ENCODE data around the gene ZBTB1.
"Not testable (repeated sequence)": the region's sequence is repeated elsewhere in the genome, so short reads cannot be mapped to it uniquely, and the experiment has no call there.

The ZBTB1 gene

GRCh38 chr14:64500088-64500487 is 4.5 kb upstream of the ZBTB1 start:
- DNase-seq: no peak

DNA sequence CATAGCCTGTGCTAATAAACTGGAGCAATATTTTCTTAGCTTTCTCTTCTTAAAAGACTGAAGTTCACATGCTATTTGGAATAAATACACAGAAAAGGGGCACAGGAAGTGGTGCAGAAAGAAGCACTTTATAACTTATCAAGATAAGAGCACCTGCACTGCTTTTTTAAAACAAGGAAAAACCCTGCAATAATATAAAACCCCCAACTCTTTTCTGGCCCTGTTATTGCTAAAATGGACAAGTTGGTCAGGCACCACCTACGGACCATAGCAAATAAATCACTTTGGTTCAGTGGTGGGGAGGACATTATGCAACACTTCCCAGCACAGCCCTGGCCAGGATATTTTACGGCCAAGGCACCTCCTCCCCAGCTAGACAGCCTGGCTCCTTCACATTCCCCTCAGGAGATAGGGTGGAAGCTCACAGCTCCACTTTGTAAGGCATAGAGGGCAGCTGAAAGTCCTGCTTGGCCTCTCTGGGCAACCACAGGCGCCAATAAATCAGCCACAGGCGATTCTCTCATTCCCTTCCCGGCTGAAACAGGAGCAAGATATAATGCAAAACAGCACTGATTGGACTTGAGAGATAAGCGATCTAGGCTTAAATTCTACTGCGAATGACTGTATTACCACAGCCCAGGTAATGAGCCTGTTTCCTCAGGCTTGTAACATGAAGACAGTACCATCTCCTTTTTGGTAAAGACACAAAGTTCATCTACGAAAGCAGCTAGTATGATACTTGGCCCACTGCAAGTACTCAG is 3.0 kb upstream of the ZBTB1 start:
- DNase-seq: peak; percentile 81

DNA sequence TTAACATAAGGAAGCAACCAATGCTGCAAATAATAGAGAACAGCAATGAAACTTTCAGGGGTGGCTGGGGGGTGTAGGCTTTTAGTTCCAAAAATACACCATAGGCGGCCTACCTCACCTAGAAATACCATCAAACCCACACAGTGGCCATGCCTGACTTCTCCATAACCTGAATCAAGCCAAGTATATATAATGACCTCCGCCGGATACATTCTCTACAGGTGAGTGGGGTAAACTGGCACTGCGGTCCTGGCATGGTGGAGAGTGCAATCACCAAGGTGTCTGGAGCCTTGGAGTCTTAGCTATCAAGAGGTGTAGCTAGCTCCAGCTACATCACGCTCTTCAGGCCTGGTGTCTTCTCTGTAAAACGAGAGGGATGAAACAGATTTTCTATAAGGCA is 2.1 kb upstream of the ZBTB1 start:
- no peak for DNase-seq

- DNase-seq: peak; percentile 25
These were observed 1.6 kb upstream of the ZBTB1 start for GRCh38 chr14:64502887-64503433.

- peak; percentile 76 for DNase-seq
These were observed 898 bp upstream of the ZBTB1 start, which contains the start of gene ZBTB25 for GRCh38 chr14:64503434-64504309. Gene ZBTB25, minus strand, starts transcription at chr14:64503838. Its CDS starts 13,305 bp downstream, at chr14:64490533.

- DNase-seq: peak; percentile 80
These were observed 576 bp downstream of the ZBTB1 start for GRCh38 chr14:64504897-64505794.

GRCh38 chr14:64506721-64507120 is 2.2 kb downstream of the ZBTB1 start:
- DNase-seq: no peak

DNA sequence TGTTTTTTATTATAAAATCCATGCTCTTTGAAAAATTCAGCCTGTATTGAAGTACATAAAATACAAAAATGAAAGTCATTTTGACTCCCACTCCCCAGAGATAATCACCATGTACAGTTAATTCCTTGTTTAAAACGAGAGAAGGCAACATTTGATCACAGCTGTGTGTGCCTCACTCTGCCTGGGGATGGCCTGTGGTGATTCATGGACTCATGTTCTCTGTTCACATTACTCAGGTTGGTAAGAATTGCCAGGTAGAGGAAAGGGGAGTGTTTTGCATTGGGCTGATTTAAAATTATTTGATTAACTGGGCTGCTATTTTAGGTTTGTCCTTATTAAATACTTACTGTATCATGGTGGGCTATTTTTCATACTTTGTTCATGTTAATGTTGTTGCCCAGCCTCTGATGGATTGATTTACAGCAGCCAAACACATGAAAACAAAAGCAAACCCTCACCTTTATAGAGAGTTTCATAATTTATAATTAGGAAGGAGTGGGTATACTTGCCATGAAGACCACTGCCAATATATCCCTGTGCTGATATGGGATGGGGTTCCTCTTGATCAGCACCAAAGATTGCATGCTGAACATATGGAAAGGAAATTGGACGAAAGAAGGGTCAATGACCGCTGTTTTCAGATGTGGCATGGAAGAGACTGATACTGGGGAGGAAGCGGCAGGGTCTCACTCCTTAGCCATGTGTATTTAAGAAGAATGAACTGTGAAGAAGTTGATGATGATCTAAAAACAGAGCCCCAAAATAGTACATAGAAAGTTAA is 3.0 kb downstream of the ZBTB1 start:
- no peak for DNase-seq

GRCh38 chr14:64508215-64508776 is 3.7 kb downstream of the ZBTB1 start:
- DNase-seq: no peak

GRCh38 chr14:64509036-64509435 is 4.5 kb downstream of the ZBTB1 start:
- no peak for DNase-seq

DNA sequence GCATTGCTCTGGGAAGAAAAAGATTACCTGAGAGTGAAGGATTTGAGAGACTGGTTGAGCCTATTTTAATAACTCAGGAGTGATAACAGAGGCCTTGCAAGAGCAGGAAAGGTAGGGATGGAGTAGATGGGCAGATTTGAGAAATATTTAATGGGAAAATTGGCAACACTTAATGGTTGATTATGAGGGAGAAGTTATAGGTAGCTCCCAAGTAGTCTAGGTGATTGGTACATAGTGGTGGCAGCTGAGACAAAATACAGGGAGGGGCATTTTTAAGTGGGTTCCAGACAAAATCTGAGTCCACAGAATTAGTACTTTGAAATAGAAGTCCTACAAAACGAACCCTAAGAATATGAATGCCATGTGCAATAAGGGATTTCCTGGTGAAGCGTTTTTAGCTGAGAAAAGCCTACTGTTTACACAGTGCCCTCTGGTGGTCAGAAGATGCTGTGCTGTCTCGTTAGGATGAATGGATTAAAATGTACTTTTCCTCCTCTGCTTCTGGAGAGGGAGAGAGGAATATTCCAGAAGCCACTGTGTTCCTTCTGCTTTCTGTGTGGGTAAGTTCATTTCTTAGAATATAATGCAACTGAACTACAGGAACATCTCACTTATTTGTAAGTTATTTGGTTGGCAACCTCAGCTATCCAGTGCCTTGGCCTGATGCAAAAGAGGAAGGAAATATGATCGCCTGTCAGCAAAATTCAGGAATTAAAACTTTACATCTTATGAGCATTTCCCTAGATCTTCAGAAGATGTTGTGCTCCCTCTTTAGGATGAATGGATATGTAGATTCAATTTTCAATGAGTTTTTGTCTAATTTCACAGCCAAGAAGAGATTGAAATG is 6.5 kb downstream of the ZBTB1 start:
- peak; percentile 32 for DNase-seq

- DNase-seq: no peak
These were observed 8.7 kb downstream of the ZBTB1 start for GRCh38 chr14:64513271-64513670.

DNA sequence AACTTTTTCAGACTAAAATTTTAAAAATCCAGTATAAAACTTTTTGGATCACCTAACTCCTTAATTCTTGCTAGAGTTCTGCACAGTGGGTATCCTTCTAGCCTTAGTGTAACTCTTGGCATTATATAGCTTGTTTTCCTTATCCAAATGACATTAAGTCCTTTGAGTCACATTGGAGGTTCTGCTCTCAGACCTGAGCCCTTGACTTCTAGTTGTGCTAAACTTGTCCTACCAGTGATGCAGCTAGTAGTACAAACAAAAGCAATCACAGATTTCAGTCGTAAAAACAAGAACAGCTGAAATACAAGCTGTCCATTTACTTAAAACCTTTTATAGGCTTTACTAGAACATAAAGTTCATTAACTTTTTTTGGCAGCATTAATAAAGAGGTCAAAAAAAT is 10.5 kb downstream of the ZBTB1 start:
- DNase-seq: no peak

- DNase-seq: no peak
These were observed 12.4 kb downstream of the ZBTB1 start for GRCh38 chr14:64516969-64517368.

DNA sequence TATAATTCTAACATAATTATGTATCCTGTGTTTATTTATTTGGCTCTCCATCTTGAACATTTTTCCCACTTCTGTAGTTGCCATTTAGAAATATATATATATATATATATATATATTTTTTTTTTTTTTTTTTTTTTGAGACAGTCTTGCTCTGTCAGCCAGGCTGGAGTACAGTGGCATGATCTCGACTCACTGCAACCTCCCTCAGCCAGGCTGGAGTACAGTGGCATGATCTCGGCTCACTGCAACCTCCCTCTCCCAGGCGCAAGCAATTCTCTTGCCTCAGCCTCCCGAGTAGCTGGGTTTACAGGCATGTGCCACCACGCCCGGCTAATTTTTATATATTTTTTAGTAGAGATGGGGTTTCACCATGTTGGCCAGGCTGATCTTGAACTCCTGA is 13.1 kb downstream of the ZBTB1 start:
- not testable (repeated sequence) for DNase-seq

DNA sequence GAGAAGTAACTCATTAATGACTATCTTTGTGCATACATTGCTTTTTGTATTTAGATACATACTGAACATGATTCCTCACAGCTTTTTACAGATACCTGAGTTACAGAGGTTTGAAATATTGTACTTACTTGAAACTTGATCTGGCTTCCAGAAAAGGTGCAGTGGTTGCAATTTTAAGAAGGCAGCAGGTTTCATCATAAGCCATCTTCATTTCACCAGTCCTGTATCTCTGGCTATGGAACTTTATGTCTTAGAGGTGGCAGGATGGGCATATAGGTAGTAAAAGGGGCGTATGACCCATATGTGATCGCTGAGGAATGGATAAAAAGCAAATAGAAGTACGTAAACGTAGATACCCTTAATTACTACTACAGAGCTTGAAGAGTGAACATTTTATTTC is 13.7 kb downstream of the ZBTB1 start:
- no peak for DNase-seq

GRCh38 chr14:64520699-64521098 is 16.1 kb downstream of the ZBTB1 start:
- DNase-seq: no peak

DNA sequence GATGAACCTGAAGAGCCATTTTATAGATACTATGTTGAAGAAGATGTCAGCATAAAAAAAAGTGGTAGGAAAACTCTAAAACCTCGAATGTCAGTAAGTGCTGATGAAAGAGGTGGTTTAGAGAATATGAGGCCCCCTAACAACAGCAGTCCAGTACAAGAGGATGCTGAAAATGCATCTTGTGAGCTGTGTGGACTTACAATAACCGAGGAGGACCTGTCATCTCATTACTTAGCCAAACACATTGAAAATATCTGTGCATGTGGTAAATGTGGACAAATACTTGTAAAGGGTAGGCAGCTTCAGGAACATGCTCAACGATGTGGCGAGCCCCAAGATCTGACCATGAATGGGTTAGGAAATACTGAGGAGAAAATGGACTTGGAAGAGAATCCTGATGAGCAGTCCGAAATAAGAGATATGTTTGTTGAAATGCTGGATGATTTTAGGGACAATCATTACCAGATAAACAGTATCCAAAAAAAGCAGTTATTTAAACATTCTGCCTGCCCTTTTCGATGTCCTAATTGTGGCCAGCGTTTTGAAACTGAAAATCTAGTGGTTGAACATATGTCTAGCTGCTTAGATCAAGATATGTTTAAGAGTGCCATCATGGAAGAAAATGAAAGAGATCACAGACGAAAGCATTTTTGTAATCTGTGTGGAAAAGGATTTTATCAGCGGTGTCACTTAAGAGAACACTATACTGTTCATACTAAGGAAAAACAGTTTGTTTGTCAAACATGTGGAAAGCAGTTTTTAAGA is 18.2 kb downstream of the ZBTB1 start:
- DNase-seq: no peak

DNA sequence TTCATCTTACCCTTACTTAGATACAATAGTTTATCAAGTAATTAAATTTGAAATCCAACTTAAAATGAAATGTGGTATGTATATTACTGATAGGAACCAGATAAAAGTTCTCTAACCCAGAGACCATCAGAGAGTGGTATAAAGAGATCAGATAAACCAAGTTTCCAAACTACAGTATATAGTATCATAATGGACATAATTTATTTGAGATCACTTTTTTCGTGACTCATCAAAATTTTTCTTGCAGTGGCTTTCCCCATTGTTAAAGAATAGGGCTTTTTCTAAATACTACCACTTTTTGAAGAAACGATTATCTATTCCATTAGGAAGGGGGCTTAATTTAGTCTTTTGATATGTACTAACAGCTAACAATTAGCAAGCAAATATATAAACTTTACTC is 20.8 kb downstream of the ZBTB1 start:
- no peak for DNase-seq

- no peak for DNase-seq
These were observed 27.0 kb downstream of the ZBTB1 start for GRCh38 chr14:64531567-64531966.

Data from NCI-H526 treated with DMSO at 0.1 percent for 48 hours (cell line).